Cardiac muscle cell (in vitro differentiated cells and primary cell): ENCODE data around the gene TTC31. TPM values are rescaled to one million over a fixed set of nuclear protein-coding genes. Genes with fewer than 3 reads are reported as not detected.

Source experiments
- DNase-seq, 2 donors: peaks; one replicate each; pipeline versions ENCODE4 v3.0.0 to v3.0.0-alpha.2; 2010 to 2017; ENCODE audit warnings: low read depth in 1 of 2, low spot score in 1 of 2
- H3K27ac ChIP-seq: fragments of 200-600 bp; sonication (generic); 2 replicates; pipeline ENCODE4 v1.5.1; 2016
- H3K27me3 ChIP-seq: fragments of 200-600 bp; sonication (generic); 2 replicates; pipeline ENCODE4 v1.6.0; 2016; ENCODE audit warnings: control low read depth
- H3K36me3 ChIP-seq: fragments of 200-600 bp; sonication (generic); 2 replicates; pipeline ENCODE4 v1.5.1; 2016; ENCODE audit warnings: control low read depth
- H3K4me1 ChIP-seq: fragments of 200-600 bp; sonication (generic); 2 replicates; pipeline ENCODE4 v1.8.1; 2017; ENCODE audit warnings: low read depth, mild to moderate bottlenecking, mixed run types
- H3K4me3 ChIP-seq: fragments of 200-600 bp; sonication (generic); 2 replicates; pipeline ENCODE4 v1.5.1; 2016; ENCODE audit warnings: mild to moderate bottlenecking
- H3K9me3 ChIP-seq: fragments of 200-600 bp; sonication (generic); 2 replicates; pipeline ENCODE4 v1.5.1; 2017; ENCODE audit warnings: low read depth, mild to moderate bottlenecking, control low read depth
- polyA plus RNA-seq: library from polyadenylated mRNA; unstranded; fragments of >200 nt; fragmentation: Nextera tagmentation; extraction: Ambion mirVana; gene quantifications from 2 replicates; pipeline ENCODE4 v1.2.1, GENCODE V29; 2016
- total RNA-seq: library from RNA; depleted of rRNA; stranded (reverse); fragments of >200 nt; gene quantifications from 2 replicates; pipeline ENCODE4 v1.2.3, GENCODE V29; 2016
- TF ChIP-seq, protein P1 (sequence below): IDR thresholded peaks from 2 replicates; pipeline ENCODE4 v1.5.1; 2012; ENCODE audit warnings: low read depth, mild to moderate bottlenecking, low read length

TTC31 gene
- total and polyA plus RNA-seq, 2 experiments from 2014 or later, result 29.1 to 32.9 TPM

DNA sequence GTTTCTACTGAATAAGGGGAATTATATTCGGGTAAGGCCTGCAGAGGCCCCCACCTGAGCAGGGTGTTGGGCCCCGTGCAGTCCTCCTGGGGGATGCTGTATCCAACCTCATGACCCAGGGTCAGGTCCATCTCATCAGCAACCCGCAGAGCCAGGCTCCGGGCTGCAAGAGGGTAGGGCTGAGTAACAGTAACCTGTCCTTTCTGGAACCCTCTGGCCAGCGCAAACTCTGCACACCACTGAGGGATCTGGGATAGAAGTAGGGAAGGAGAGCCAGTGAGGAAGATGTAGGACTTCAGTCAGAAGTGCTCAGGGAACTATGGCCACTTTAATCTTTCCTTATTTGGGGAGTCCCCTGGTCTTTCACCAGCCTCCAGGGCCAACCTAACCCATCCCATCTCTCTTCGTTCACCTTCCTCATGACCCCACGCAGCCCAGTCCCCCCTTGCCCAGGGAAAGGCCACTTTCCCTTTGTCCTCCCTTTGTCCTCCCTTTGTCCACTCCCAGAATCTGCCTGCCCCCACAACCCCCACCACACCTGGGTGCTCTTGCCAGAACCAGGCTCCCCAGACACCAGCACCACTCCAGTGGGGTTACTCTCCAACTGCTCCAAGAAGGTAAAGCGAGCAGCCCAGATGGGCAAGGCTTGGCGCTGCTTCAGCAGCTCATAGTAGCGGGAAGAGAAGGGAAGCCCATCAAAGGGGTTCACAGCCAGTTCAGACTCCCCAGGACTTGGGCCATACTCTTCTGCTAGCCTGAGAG is 42.3 kb downstream of the TTC31 start:
- Histone ChIP-seq H3K27me3 (peaks cover 42% of the 10 kb centered on the region), H3K4me1 (peaks cover 5% of the 10 kb centered on the region), H3K4me3 (no peak overlapping the region), H3K9me3 (no peaks in the 10 kb centered on the region), H3K36me3 (peaks cover 10% of the 10 kb centered on the region), H3K27ac (no peak overlapping the region)
- TF ChIP-seq, protein P1, sequence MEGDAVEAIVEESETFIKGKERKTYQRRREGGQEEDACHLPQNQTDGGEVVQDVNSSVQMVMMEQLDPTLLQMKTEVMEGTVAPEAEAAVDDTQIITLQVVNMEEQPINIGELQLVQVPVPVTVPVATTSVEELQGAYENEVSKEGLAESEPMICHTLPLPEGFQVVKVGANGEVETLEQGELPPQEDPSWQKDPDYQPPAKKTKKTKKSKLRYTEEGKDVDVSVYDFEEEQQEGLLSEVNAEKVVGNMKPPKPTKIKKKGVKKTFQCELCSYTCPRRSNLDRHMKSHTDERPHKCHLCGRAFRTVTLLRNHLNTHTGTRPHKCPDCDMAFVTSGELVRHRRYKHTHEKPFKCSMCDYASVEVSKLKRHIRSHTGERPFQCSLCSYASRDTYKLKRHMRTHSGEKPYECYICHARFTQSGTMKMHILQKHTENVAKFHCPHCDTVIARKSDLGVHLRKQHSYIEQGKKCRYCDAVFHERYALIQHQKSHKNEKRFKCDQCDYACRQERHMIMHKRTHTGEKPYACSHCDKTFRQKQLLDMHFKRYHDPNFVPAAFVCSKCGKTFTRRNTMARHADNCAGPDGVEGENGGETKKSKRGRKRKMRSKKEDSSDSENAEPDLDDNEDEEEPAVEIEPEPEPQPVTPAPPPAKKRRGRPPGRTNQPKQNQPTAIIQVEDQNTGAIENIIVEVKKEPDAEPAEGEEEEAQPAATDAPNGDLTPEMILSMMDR, result no peak
- DNase-seq, result no peak

DNA sequence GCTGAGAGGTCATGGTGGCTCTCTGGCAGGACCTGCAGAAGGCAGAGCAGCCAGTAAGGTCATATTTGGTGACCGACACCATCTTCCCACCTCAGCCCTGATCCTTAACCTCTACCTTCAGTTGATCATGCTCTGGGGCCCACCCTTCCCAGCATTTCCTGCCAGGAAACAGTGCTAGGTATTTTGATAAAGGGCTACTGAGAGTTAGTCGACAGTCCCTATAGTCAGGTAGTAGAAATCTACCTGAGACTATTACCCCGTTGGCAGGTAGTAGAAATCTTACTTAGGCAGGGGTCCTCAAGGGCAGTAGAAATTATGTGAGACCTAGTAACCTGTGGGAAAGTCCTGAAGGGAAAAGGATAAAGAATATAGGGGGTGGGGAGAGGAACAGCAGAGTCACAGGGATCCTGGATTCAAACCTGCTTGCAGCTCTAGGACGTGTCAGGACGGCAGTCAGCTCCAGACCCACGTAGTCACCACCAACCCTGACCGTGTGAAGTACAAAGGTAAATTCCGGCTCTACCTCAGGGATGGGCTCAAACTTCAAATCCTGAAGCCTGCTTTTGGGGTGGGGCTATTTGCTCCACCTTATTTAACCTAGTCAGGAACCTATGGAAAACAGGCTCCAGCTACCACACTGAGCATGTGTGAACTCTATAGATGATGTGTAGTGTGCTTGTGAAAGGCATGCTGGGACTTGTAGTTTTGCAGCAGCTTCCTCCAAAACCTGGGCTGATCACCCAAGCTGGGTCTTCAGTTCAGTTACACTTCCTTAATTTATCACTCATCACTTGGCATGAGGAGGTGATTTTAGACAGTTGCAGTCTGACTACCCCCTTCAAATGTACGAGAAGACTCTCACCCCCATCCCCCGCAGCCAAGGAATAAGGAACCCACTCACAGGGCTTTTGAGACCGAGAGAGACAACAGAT is 43.1 kb downstream of the TTC31 start, which contains the start of gene DQX1:
Gene DQX1, minus strand, starts transcription at position 515 of the 932 bp plus-strand sequence. Its CDS starts 502 bp downstream, at position 13.
- Histone ChIP-seq H3K27me3 (peaks cover 34% of the 10 kb centered on the region), H3K27ac (no peak within 1 kb of the TSS), H3K36me3 (peaks cover 10% of the 10 kb centered on the region), H3K4me3 (no peak within 1 kb of the TSS), H3K4me1 (peaks cover 9% of the 10 kb centered on the region), H3K9me3 (no peaks in the 10 kb centered on the region)
- TF ChIP-seq, protein P1, result no peak
- DNase-seq, result peak in 1 of 2 donors; percentile 44

DNA sequence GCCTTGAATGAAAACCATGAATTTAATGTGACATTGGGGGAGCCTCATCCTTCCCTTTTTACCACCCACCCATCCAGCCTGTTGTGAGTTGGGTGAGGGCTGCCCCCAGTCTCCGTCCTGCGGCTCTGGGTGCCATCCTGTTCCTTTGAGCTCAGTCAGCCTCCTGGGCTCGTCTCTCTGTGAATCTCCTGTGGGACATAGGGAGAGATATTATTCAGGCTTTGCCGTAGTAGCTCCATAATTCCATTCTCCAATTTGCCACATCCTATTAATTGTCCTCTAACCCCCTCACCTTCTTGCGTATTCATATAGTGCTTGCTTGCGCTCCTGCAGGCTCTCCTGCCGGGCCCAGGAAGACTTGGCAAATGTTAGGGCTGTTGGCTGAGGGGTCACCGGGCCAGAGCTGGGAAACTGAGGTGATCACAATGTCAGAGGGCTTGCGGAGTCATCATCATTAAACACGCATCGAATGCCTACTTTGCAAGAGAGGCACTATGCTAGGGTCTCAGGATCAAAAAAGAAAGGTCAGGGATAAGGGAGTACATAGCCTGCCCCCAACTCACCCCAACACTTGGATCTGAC is 43.9 kb downstream of the TTC31 start:
- no peak overlapping the region for H3K27ac ChIP-seq

DNA sequence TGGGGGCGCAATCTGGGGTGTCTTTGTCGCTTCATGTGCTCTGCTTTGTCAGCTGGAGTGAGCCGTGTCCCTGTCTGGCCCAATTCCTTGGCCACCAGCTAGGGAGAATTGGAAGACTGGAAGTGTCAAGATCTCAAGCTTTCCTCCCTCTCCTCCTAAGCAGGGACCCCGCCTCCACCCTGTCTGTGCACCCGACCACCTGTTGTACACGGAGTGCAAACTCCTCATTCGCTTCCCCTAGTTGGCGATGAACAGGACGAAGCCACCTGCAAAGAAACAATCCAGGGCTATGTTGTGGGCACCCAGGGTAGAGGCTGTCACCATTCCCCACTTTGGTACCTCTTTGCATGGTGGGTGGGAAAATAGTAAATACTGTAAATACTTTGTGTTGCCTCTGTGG is 44.9 kb downstream of the TTC31 start:
- H3K27me3 ChIP-seq, result peaks cover 16% of the 10 kb centered on the region
- H3K9me3 ChIP-seq, result no peaks in the 10 kb centered on the region
- no peak for DNase-seq
- no peak overlapping the region for H3K4me3 ChIP-seq
- no peak overlapping the region for H3K27ac ChIP-seq
- TF ChIP-seq, protein P1, result no peak
- H3K4me1 ChIP-seq, result peaks cover 9% of the 10 kb centered on the region
- H3K36me3 ChIP-seq, result peaks cover 16% of the 10 kb centered on the region

More for the DNA sequence above, 43.9 kb downstream of the TTC31 start:
- Histone ChIP-seq H3K9me3 (no peaks in the 10 kb centered on the region), H3K4me3 (no peak overlapping the region), H3K4me1 (peaks cover 9% of the 10 kb centered on the region), H3K27me3 (peaks cover 26% of the 10 kb centered on the region), H3K36me3 (peaks cover 10% of the 10 kb centered on the region)
- no peak for DNase-seq
- TF ChIP-seq, protein P1, result no peak

DNA sequence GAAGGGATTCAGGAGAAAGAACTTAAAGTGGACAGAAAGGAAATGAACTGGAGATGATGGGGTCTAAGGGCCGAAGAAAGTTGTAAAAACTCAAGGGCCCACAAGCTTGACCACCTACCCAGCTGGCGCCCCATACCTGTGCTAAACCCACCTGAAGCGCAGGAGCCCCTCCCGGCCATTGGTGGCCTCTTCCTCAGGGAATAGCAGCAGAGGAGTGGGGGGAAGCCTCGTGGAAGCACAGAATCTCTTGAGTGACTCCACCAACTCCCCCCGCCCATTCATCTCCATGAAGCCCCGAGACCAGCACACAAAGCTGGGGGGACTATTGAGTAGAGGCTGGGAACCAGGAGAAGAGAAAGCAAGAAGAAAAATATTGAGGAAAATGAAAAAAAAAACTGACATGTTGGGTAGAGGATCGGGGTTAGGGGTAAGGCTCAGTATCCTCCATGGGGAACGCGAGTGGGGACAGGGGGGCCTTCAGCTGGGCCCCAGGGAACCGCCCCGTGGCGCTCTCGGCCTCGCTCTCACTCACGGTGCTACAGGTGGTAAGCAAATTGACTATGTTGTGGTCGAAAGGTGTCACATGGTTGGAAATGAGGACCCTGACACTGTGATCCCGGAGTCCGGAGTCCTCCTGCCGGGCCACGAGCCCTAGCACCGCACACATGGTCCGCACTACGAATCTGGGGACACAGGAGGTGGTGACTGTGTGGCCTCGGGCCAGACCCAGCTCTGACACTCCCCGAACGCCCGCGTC is 45.9 kb downstream of the TTC31 start:
- no peak for DNase-seq
- H3K27me3 ChIP-seq, result peaks cover 6% of the 10 kb centered on the region

More for the DNA sequence above, 45.9 kb downstream of the TTC31 start:
- Histone ChIP-seq H3K36me3 (peaks cover 19% of the 10 kb centered on the region), H3K9me3 (no peaks in the 10 kb centered on the region), H3K4me1 (peaks cover 9% of the 10 kb centered on the region), H3K27ac (peak overlapping the region; percentile 84), H3K4me3 (peak overlapping the region; percentile 82)
- TF ChIP-seq, protein P1, result no peak
